Esophagus muscularis mucosa (tissue), 4 donors: ENCODE data around the gene KCNJ15. TPM values are rescaled to one million over a fixed set of nuclear protein-coding genes. Genes with fewer than 3 reads are reported as not detected.

Experiments
- DNase-seq: peaks from one replicate; pipeline ENCODE4 v3.0.0-alpha.2; 2017; ENCODE audit errors: extremely low spot score
- H3K27ac ChIP-seq, 4 donors: fragments of 200-600 bp; sonication (generic); replicated peaks in 1 of 4; 1 replicate in 3 of 4; 2 replicates in 1 of 4; pipeline ENCODE4 v1.5.1; 2016 to 2019; ENCODE audit warnings: mild to moderate bottlenecking in 1 of 4
- H3K27me3 ChIP-seq, 4 donors: fragments of 200-600 bp; sonication (generic); one replicate each; pipeline versions ENCODE4 v1.5.1 to v1.6.0; 2016 to 2019
- H3K36me3 ChIP-seq, 4 donors: fragments of 200-600 bp; sonication (generic); one replicate each; pipeline ENCODE4 v1.5.1; 2016 to 2019
- H3K4me1 ChIP-seq, 4 donors: fragments of 200-600 bp; sonication (generic); one replicate each; pipeline ENCODE4 v1.5.1; 2016 to 2019
- H3K4me3 ChIP-seq, 4 donors: fragments of 200-600 bp; sonication (generic); 1 replicate in 2 of 4; 2 replicates in 2 of 4; pipeline ENCODE4 v1.5.1; 2016 to 2019; ENCODE audit warnings: mild to moderate bottlenecking in 4 of 4, moderate library complexity in 1 of 4
- H3K9me3 ChIP-seq, 4 donors: fragments of 200-600 bp; sonication (generic); 1 replicate in 3 of 4; 2 replicates in 1 of 4; pipeline ENCODE4 v1.5.1; 2016 to 2019
- EP300 ChIP-seq: sonication (generic); formaldehyde crosslinking; IDR thresholded peaks from one replicate; pipeline ENCODE4 v1.6.1; 2017; ENCODE audit warnings: antibody characterized with exemption
- POLR2A ChIP-seq: fragments of 450-650 bp; IDR thresholded peaks from one replicate; pipeline ENCODE4 v1.6.1; 2017; ENCODE audit warnings: antibody characterized with exemption, moderate library complexity, mild to moderate bottlenecking, low read depth
- POLR2AphosphoS5 ChIP-seq, 2 donors: sonication (generic); formaldehyde crosslinking; IDR thresholded peaks; one replicate each; pipeline ENCODE4 v1.6.1; 2017; ENCODE audit warnings: antibody characterized with exemption in 2 of 2
- WGBS: methylation state at CpG from one replicate; pipeline ENCODE4 v1.1.5; 2018; 5-methylcytosine and 5-hydroxymethylcytosine counted together
- intact Hi-C: fragments of 100-400 bp; cut with DNase I; formaldehyde crosslinking; loops from one replicate; pipeline ENCODE4 v1.15.1; 2023
- total RNA-seq, 4 donors: library from RNA; depleted of rRNA; stranded (reverse); fragments of >200 nt; gene quantifications; one replicate each; pipeline versions ENCODE4 v1.1.0 to v1.2.1, GENCODE V29; 2016
- TF ChIP-seq, protein P1 (sequence below), 3 experiments: fragments of 200-600 bp in 2 of 3; fragments of 450-650 bp in 1 of 3; sonication (generic) in 2 of 3; IDR thresholded peaks; one replicate each; pipeline ENCODE4 v1.5.1; 2017 to 2019; ENCODE audit warnings: antibody characterized with exemption in 3 of 3, mild to moderate bottlenecking in 2 of 3, moderate library complexity in 1 of 3

KCNJ15 gene
- total RNA-seq, 4 donors from 2014 or later = 1.2 to 1.6 TPM; not detected in 2

DNA sequence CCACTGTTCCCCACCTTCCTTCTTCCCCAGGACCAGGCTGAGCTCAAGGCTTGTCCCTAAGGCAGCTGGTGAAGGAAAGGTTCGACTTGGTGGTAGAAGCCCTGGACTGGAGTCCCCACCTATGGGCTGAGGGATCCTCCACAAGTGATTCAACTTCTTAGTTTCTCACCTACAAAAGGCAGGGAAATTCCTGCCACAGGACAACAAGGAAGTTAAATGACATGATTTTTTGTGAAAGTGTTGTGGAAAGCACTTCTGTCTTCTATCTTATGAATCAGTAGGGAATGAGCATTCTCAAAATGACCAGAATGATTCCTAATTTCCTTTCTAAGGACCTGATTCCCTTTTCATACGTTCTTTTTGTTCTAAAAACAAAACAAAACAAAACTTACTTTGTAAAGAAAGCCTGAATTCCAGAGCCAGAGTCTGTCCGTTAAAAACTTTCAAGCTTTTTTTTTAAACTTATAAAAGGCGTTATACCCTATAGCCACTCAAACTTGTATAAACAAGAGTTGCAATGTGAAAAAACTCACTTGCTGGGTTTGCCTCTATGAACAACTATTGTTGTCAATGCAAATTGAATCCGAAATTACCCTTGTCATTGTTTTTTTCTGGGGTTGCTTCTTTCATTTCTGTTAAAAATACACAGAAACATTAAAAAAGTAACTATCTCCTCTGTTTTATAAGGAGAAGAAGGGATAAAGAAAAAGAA is 12.2 kb downstream of the KCNJ15 start:
- H3K27me3 ChIP-seq = no peaks in the 10 kb centered on the region
- intact Hi-C loops = no loop called here
- H3K9me3 ChIP-seq = no peaks in the 10 kb centered on the region
- TF ChIP-seq POLR2A (no peak), EP300 (no peak), POLR2AphosphoS5 (IDR thresholded peaks at IDR 0.05) (no peak)
- TF ChIP-seq, protein P1, sequence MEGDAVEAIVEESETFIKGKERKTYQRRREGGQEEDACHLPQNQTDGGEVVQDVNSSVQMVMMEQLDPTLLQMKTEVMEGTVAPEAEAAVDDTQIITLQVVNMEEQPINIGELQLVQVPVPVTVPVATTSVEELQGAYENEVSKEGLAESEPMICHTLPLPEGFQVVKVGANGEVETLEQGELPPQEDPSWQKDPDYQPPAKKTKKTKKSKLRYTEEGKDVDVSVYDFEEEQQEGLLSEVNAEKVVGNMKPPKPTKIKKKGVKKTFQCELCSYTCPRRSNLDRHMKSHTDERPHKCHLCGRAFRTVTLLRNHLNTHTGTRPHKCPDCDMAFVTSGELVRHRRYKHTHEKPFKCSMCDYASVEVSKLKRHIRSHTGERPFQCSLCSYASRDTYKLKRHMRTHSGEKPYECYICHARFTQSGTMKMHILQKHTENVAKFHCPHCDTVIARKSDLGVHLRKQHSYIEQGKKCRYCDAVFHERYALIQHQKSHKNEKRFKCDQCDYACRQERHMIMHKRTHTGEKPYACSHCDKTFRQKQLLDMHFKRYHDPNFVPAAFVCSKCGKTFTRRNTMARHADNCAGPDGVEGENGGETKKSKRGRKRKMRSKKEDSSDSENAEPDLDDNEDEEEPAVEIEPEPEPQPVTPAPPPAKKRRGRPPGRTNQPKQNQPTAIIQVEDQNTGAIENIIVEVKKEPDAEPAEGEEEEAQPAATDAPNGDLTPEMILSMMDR (IDR thresholded peaks at IDR 0.05) = no peak
- H3K36me3 ChIP-seq = no peaks in the 10 kb centered on the region
- no peak overlapping the region for H3K27ac ChIP-seq
- no peak for DNase-seq
- no peaks in the 10 kb centered on the region for H3K4me1 ChIP-seq
- whole genome bisulfite sequencing = 71% methylated on average over 5 of the region's 5 CpGs
- no peak overlapping the region for H3K4me3 ChIP-seq

DNA sequence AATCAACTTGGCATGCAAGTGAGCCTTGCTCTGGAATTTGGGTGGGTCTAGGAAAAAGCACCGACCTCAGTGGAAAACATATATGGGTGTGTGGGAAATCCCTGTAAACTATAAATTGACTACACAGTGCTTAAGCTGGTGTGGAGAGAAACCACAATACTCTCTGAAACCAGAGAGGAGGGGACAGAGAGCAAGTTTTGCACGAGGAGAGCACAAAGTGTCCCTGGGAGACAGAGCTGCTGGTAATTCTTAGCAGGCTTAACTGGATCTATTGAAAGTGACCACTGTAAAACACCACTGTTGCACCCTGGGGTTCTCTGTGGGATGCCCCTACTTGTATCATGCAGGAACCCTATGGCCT is 12.8 kb downstream of the KCNJ15 start:
- WGBS = 33% methylated on average over 2 of the region's 2 CpGs
- TF ChIP-seq, protein P1 (IDR thresholded peaks at IDR 0.05) = no peak
- TF ChIP-seq POLR2A = no peak
- TF ChIP-seq POLR2AphosphoS5 (IDR thresholded peaks at IDR 0.05) = no peak
- Histone ChIP-seq H3K4me3 (no peak overlapping the region), H3K4me1 (no peaks in the 10 kb centered on the region), H3K9me3 (no peaks in the 10 kb centered on the region), H3K27ac (no peak overlapping the region), H3K36me3 (no peaks in the 10 kb centered on the region), H3K27me3 (no peaks in the 10 kb centered on the region)
- DNase-seq = no peak
- intact Hi-C loops = no loop called here

DNA sequence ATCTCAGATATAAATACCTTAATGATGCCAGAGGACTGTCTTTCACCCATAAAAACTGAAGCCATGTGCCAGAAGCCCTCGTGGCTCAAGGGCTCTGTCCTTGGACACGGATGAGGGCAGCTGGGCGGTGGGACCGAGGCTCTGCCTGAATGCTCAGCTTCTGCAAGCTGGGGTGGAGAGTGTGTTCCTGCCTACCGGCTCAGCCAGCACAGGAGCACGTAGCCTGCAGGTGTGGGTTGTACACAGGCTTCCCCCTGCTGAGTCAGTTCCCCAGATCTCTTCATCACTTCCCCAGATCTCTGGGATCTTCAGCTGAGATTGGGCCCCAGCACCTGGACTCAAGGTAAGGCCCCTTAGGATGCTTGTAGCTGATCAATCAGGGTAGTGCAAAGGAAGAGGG is 15.4 kb downstream of the KCNJ15 start:
- no peak for DNase-seq
- H3K36me3 ChIP-seq = no peaks in the 10 kb centered on the region
- H3K9me3 ChIP-seq = no peaks in the 10 kb centered on the region
- no peak overlapping the region for H3K27ac ChIP-seq
- WGBS = 77% methylated on average over 6 of the region's 6 CpGs
- H3K4me1 ChIP-seq = no peaks in the 10 kb centered on the region
- no peaks in the 10 kb centered on the region for H3K27me3 ChIP-seq
- no peak overlapping the region for H3K4me3 ChIP-seq
- TF ChIP-seq POLR2A (no peak), POLR2AphosphoS5 (IDR thresholded peaks at IDR 0.05) (no peak), EP300 (no peak)
- TF ChIP-seq, protein P1 (IDR thresholded peaks at IDR 0.05) = no peak
- intact Hi-C loops = no loop called here

DNA sequence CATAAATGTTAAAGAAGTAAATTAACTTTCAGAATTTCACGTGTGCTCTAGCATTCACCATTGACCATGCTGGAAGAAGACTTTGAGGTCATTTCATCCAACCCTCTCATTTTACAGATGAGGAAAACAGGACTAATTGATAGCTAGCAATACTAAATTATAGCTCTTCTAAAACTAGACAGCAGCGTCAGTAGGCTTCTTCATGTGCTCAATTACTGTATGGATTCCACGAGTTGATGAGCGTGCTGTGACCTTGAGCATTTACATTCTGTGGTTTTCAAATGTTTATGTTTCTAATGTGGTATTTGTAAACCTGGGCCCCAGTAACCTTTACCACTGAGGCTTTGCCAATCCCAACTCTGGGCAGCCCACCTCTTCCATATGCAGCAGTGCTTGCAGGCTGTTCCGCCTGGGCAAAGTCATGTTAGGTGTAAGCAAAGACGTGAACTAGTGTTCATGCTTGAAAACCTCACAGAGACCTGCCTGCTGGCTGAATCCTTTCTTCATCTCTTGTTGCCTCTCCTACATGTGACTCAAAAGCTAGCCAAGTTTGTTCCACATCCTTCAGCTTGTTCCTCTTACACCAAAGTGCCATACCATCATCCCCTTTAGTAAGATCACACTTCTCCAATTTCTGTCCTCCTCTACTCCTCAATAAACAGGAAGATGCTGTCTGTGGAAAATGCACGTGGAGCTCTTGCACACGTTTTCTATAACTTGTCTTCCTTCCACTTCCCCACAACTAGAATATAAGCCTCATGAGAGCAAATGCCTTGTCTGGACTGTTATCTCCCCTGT is 17.2 kb downstream of the KCNJ15 start:
- Histone ChIP-seq H3K27ac (no peak overlapping the region), H3K36me3 (no peaks in the 10 kb centered on the region), H3K4me1 (no peaks in the 10 kb centered on the region), H3K9me3 (no peaks in the 10 kb centered on the region), H3K4me3 (no peak overlapping the region), H3K27me3 (peaks cover 0 to 8% (median 0%) of the 10 kb centered on the region in 4 donors)
- no peak for DNase-seq
- WGBS = 69% methylated on average over 8 of the region's 8 CpGs
- intact Hi-C loops = no loop called here
- no peak for TF ChIP-seq POLR2AphosphoS5 (IDR thresholded peaks at IDR 0.05)
- no peak for TF ChIP-seq POLR2A
- no peak for TF ChIP-seq EP300
- TF ChIP-seq, protein P1 (IDR thresholded peaks at IDR 0.05) = no peak
